Measurements from ENCODE around the gene ZCCHC7.

ZCCHC7 gene

DNA sequence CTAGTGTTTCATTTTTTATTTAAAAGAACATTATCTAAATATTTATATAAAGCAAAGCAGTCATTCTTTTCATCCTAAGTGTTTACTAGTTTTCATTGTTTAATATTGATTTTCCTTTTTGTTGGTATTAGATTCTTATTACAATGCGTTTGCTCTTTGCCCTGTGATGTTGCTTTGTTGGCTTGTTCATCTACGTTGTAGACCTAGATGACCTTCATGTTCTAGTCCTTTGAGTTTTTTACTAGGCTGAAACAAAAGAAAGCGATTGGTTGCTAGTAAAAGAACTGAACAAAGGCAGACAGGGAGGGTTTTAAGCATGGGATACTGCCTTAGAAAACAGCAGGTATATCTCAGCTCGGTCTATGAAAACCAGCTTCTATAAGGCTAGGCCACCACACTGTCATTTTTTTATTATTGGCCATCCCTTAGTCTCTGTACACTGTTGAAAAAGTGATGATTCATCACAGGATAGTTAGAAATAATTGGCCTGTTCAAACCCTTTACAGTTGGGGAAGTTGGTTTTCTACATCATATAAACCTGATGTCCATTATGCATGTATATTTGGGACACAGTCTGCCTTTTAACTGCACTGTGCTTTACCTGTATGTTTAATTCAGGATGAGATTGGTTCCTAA is 119.0 kb downstream of the ZCCHC7 start:
- H3K4me3 Mint-ChIP-seq: no peak overlapping the region
- DNase-seq: no peak
- H3K4me1 Mint-ChIP-seq: peaks cover 26% of the 10 kb centered on the region
- ATAC-seq: no peak
- H3K9me3 Mint-ChIP-seq: peaks cover 0 to under 1% of the 10 kb centered on the region in 2 donors
- no peak overlapping the region for H3K27ac Mint-ChIP-seq
- no peaks in the 10 kb centered on the region for H3K27me3 Mint-ChIP-seq

DNA sequence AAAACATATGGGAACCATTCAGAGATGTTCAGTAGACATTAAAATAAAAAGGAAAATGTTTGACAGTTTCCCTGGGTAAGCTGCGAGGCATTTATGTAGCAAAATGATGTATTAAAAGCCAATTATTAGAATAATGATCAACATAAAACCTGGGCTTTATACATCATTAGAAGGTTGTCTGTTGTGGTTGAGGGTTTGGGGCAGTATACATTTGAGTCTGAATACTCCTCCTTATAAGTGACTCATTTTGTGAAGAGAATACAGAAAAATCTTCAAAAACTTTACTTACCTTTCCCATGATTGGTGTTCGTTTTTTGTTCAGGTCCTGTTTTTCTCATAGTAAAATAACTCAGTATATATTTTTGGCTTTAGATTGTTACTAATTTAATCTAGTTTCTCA is 119.5 kb downstream of the ZCCHC7 start:
- Mint-ChIP-seq H3K9me3 (no peaks in the 10 kb centered on the region), H3K4me1 (peaks cover 26% of the 10 kb centered on the region), H3K27me3 (no peaks in the 10 kb centered on the region), H3K4me3 (no peak overlapping the region), H3K27ac (no peak overlapping the region)
- no peak for ATAC-seq
- no peak for DNase-seq

DNA sequence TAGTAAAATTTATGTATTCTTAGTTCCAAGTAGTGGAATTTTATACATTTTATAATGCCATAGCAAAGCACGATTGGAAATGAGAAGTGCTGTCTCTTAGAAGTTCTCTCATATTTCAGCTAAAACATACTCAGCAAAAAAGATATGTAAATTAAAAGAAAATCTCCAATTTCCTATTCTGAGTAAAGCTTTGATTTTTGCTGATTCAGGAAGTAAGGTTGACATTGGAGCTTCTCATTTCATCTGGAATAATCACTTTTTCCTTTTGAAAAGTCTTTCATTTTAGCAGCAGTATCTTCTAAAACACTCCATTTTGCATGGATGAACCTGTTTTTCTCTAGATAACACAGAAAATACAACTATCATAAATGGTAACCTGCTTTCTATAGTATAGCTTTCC is 121.0 kb downstream of the ZCCHC7 start:
- H3K27me3 Mint-ChIP-seq: no peaks in the 10 kb centered on the region
- ATAC-seq (no peak), DNase-seq (no peak)
- peaks cover 26% of the 10 kb centered on the region for H3K4me1 Mint-ChIP-seq
- no peak overlapping the region for H3K4me3 Mint-ChIP-seq
- no peak overlapping the region for H3K27ac Mint-ChIP-seq
- H3K9me3 Mint-ChIP-seq: no peaks in the 10 kb centered on the region

GRCh38 chr9:37242089-37242488 is 121.7 kb downstream of the ZCCHC7 start:
- H3K9me3 Mint-ChIP-seq: no peaks in the 10 kb centered on the region
- no peak overlapping the region for H3K27ac Mint-ChIP-seq
- H3K4me1 Mint-ChIP-seq: peaks cover 20% of the 10 kb centered on the region
- ATAC-seq (no peak), DNase-seq (no peak)
- H3K27me3 Mint-ChIP-seq: no peaks in the 10 kb centered on the region
- no peak overlapping the region for H3K4me3 Mint-ChIP-seq

DNA sequence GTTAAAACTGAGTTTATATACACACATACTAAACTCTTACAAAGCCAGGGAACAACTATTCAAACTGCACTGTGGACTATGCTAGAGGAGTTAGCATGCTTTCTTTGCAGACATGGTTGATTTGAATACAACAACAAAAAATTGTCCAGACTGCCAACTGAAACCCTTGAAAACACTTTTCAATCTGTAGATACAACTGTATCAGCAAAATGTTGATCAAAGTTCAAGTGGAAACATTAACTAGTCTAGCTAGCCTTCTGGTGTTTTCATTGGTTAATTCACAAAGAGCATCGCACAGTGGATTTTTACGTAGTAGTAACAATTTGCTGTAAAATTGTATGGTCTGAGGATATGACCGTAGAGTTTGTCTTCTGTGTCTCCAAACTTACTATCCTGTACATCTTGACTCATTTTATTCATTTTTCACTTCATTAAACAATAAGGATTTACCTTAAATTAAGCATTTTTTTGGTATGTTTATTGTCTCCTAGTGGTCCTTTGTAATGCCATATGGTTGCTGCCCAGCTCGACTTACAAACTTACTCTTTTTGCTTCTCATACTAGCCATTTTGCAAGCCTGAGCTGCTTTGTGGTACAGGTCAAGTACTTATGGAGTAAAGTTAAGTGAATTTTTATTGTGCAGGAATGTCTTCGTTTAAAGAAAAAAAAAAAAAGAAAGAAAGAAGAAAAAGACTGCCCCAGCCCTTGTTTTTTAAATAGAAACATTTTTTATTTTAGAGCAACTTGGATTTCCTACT is 123.4 kb downstream of the ZCCHC7 start:
- Mint-ChIP-seq H3K4me3 (no peak overlapping the region), H3K4me1 (peaks cover 6% of the 10 kb centered on the region), H3K9me3 (no peaks in the 10 kb centered on the region), H3K27ac (no peak overlapping the region), H3K27me3 (no peaks in the 10 kb centered on the region)
- DNase-seq (no peak), ATAC-seq (no peak)

DNA sequence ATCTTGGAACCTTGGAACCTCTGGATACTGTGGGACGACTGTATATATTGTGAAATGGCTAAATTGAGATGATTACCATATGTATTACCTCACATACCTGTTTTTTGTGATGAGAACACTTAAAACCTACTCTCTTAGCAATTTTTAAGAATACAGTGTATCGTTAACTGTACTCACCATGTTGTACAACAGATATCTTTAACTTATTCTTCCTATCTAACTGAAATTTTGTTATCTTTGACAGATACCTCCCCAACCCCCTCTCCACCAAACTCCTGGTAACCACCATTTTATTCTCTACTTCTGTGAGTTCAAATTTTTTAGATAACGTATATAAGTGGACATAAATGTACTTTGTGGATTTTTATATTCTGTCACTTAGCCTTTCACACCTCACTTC is 126.5 kb downstream of the ZCCHC7 start:
- Mint-ChIP-seq H3K27ac (no peak overlapping the region), H3K4me1 (peaks cover 2% of the 10 kb centered on the region), H3K4me3 (no peak overlapping the region), H3K27me3 (no peaks in the 10 kb centered on the region), H3K9me3 (no peaks in the 10 kb centered on the region)
- DNase-seq (no peak), ATAC-seq (no peak)

- Mint-ChIP-seq H3K27me3 (no peaks in the 10 kb centered on the region), H3K9me3 (no peaks in the 10 kb centered on the region), H3K4me3 (no peak overlapping the region), H3K27ac (no peak overlapping the region), H3K4me1 (no peaks in the 10 kb centered on the region)
- ATAC-seq: no peak
- DNase-seq: no peak
These were observed 128.3 kb downstream of the ZCCHC7 start for GRCh38 chr9:37248651-37249163.

- H3K27ac Mint-ChIP-seq: no peak overlapping the region
- DNase-seq (no peak), ATAC-seq (no peak)
- H3K27me3 Mint-ChIP-seq: no peaks in the 10 kb centered on the region
- H3K4me1 Mint-ChIP-seq: peaks cover 6% of the 10 kb centered on the region
- no peaks in the 10 kb centered on the region for H3K9me3 Mint-ChIP-seq
- no peak overlapping the region for H3K4me3 Mint-ChIP-seq
These were observed 131.1 kb downstream of the ZCCHC7 start for GRCh38 chr9:37251452-37251851.

- peaks cover 0 to 4% of the 10 kb centered on the region in 2 donors for H3K9me3 Mint-ChIP-seq
- H3K27me3 Mint-ChIP-seq: no peaks in the 10 kb centered on the region
- ATAC-seq (no peak), DNase-seq (no peak)
- H3K4me1 Mint-ChIP-seq: peaks cover 6% of the 10 kb centered on the region
- H3K27ac Mint-ChIP-seq: no peak overlapping the region
- no peak overlapping the region for H3K4me3 Mint-ChIP-seq
These were observed 133.1 kb downstream of the ZCCHC7 start for GRCh38 chr9:37253377-37253937.

DNA sequence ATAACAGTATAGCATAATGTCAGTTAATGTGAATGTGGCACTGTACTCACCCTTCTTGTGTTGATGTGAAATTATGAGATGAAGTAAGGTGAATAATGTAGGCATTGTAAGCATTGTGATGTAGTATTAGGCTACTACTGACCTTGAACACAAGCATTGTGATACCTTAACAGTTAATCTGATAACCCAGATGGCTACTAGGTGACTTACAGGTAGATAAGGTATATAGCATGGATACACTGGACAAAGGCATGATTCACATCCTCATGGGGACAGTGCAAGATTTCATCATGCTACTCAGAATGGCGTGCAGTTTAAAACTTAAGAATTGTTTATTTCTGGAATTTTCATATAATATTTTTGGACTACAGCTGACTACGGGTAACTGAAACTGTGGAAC is 134.8 kb downstream of the ZCCHC7 start:
- Mint-ChIP-seq H3K4me3 (no peak overlapping the region), H3K9me3 (peaks cover 0 to 4% of the 10 kb centered on the region in 2 donors), H3K4me1 (peaks cover 11% of the 10 kb centered on the region), H3K27me3 (no peaks in the 10 kb centered on the region), H3K27ac (no peak overlapping the region)
- ATAC-seq (no peak), DNase-seq (no peak)

DNA sequence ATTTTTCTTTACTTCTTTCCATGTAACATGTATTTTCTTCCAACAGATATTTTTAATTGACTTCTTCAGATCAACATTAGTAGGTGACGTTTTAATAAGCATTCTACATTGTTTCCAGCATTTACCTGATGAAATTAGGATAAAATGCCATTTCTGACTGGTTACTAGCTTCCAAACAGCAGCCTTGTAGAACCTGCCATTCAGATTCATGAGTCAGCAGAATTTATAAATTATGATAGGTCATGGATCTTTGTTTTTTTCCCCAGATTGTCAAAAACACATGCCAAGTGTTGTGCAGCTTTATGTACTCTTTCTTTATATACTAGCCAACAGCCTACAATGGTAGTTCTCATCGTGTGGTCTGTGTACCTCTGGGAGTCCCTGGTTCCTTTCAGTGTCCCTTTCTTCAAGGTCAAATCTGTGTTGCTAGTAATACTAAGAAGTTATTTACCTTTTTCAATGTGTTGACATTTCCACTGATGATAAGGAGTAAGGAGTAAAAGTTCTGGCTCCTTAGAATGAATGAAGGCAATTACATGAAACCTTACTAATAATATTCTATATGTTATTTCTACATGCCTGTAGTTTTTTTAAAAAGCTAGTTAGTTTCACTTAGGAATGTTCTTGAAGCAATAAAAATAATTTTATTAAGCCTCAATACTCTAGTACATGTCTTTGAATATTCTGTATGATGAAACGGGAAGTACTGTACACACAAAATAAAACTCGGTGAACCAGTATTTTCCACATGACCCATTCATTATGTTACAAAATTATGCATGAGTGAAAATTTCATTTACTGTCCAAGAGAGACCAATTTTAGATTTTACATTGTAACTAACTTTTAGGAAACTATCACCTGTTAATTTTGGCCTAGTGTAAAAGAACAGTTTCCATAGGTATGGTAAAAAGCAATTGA is 135.8 kb downstream of the ZCCHC7 start:
- Mint-ChIP-seq H3K27me3 (no peaks in the 10 kb centered on the region), H3K4me3 (no peak overlapping the region), H3K27ac (no peak overlapping the region), H3K4me1 (peaks cover 15% of the 10 kb centered on the region), H3K9me3 (peaks cover 0 to 4% of the 10 kb centered on the region in 2 donors)
- ATAC-seq (no peak), DNase-seq (no peak)

- H3K4me3 Mint-ChIP-seq: no peak overlapping the region
- peaks cover 15% of the 10 kb centered on the region for H3K4me1 Mint-ChIP-seq
- DNase-seq (no peak), ATAC-seq (no peak)
- H3K27ac Mint-ChIP-seq: no peak overlapping the region
- H3K9me3 Mint-ChIP-seq: peaks cover 0 to 4% of the 10 kb centered on the region in 2 donors
- no peaks in the 10 kb centered on the region for H3K27me3 Mint-ChIP-seq
These were observed 139.6 kb downstream of the ZCCHC7 start for GRCh38 chr9:37259951-37260350.

DNA sequence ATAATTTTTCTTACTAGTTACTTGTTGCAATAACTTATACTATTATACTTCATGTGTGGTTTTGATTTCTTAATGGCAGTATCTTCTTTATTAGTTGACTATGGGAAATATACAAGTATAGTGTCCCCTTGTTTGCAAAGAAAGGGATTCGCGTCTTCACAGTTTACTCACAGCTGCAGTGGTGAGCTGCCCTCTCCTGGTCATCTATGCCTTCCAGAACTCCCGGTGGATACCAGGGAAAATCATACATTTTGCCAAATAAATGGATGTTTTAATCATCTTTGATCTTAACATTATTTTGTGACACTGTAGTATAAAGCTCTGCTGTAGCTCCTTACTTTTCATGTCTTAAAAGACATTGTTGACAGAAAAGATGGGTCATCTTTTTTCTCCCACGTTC is 142.0 kb downstream of the ZCCHC7 start:
- DNase-seq (no peak), ATAC-seq (no peak)
- Mint-ChIP-seq H3K4me1 (peaks cover 10% of the 10 kb centered on the region), H3K27me3 (no peaks in the 10 kb centered on the region), H3K9me3 (peaks cover 0 to under 1% of the 10 kb centered on the region in 2 donors), H3K27ac (no peak overlapping the region), H3K4me3 (no peak overlapping the region)

DNA sequence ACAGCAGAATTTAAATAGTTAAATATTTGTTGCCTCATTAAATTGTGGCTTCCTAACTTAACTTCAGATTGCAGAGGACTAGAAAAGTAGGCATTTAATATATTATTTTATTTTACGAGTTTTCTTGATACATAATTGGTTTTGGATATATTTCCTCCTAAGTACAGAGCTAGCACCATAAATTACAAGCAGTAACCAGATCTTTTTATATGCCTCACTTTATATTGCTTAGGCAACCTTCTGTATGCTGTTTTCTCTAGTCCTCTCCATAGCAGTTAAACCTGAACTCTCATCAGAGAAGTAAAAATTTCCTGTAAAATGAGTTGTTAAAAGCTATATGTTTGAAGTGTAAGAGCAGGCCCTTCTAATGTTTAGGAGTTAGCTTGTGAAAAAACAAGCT is 144.2 kb downstream of the ZCCHC7 start:
- H3K4me1 Mint-ChIP-seq: peaks cover 4% of the 10 kb centered on the region
- H3K27ac Mint-ChIP-seq: no peak overlapping the region
- no peak overlapping the region for H3K4me3 Mint-ChIP-seq
- H3K9me3 Mint-ChIP-seq: no peaks in the 10 kb centered on the region
- DNase-seq (no peak), ATAC-seq (no peak)
- H3K27me3 Mint-ChIP-seq: no peaks in the 10 kb centered on the region

DNA sequence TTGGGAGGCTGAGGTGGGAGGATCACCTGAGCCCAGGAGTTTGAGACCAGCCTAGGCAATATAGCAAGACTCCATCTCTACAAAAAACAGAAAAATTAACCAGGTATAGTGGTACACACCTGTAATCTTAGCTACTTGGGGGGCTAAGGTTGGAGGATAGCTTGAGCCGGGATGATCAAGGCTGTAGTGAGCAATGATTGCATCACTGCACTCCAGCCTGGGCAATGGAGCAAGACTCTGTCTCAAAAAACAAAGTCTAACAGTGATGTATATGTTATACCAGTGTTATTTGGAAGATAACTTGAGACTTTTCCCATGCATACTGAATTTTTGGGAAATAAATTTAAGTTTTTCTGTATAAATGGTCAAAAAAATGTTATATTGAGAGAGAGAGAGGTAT is 146.3 kb downstream of the ZCCHC7 start:
- no peak overlapping the region for H3K4me3 Mint-ChIP-seq
- H3K4me1 Mint-ChIP-seq: no peaks in the 10 kb centered on the region
- H3K9me3 Mint-ChIP-seq: no peaks in the 10 kb centered on the region
- no peak for ATAC-seq
- no peaks in the 10 kb centered on the region for H3K27me3 Mint-ChIP-seq
- no peak overlapping the region for H3K27ac Mint-ChIP-seq
- DNase-seq: no peak
